ENCODE measurements around the gene DOCK1.

The DOCK1 gene

DNA sequence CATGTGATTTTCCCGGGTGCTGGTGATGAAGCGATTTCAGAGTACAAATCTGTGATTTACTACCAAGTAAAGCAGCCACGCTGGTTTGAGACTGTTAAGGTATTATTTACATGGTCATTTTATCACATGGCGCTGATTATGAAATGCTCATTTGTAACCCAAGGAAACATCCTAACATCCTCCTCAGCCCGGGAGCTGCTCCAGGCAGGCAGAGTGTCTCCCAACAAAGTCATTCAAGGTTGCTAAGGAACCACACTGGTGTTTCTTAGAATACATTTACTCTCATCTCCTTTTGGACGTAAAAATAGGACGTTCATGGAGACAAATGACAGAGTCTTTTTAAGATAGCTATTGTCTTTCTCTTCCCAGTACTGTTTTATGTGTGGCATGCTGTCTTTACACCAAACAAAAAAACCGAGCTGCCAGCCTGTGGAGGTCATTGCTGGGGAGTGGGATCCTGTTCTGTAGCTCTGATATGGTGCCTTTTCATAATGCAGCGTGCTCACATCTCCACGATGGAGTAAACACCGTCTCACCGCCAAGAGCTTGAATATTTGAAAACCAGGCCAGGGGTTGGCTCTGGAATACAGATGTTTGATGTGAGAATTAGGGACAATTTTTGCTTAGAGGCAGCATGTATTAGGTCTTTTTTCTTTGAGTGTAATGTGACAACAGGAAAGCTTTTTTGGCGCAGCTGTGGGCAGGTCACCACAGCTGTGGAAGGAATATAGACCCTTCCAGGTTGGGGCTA, 119.6 kb downstream of the DOCK1 start:
- peak in 2 of 10 donors; percentile 22 to 75 for DNase-seq
- intact Hi-C loops (cut with DNase I), result no loop called here

DNA sequence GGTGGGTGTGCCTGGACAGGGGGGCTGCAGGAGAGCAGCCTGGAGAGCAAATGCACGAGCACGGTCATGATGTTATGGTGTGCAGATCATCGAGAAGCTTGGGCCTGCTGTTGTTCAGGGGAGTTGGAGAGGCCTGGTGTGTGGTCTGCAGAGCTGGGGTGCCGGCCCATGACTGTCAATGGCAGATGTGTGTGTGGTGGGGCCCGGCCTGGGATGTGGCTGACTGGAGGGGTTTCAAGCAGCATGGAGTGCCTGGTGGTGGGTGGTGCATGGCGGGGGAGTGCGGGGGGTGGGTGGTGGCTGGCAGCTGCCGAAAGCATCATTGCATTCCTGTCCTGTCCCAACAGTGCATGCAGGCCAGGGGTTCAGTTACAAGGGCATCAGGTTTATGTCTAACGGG, 122.6 kb downstream of the DOCK1 start:
- intact Hi-C loops (cut with DNase I), result no loop called here
- DNase-seq, result peak in 2 of 10 donors; percentile 49 to 69

DNA sequence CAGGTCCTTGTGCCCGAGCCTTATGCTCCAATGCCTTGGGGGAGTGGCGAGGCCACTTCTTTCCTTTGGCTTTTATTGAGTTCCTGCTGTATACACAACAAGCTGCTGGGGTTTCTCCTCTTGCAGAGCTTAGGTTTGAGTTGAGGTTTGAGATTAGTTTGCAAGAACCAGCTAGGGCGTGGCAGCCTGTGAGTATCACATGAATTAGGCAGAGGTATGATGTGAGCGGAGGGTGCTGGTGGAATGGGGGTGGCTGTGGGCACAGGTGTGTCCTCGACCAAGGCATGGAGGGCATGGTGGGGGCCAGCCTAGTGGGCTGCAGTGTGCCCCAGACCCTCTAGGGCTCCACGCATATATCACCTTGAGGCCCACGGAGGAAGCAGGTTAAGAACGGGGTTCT, 123.3 kb downstream of the DOCK1 start:
- peak in 1 of 10 donors; percentile 30 for DNase-seq
- intact Hi-C loops (cut with DNase I), result no loop called here

DNA sequence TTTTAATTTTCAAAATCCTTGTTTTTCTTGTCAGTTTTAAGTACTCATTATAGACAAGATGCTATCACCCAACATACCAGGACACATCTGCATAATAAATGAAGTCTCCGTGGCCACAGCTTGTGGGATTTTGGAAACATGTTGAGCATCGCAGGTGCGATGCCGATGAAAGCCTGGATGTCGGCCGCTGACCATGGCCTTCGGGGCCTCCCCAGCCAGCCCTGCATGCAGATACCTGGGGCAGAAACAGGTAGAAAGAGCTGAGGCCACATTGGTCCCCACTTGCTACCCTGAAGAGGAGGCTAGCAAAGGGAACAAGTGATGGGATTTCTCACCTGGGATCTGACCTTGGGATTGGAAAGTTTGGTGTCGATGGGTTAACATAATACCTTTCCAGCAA, 123.8 kb downstream of the DOCK1 start:
- DNase-seq, result peak in 2 of 10 donors; percentile 65 to 70
- intact Hi-C loops (cut with DNase I), result no loop called here

DNA sequence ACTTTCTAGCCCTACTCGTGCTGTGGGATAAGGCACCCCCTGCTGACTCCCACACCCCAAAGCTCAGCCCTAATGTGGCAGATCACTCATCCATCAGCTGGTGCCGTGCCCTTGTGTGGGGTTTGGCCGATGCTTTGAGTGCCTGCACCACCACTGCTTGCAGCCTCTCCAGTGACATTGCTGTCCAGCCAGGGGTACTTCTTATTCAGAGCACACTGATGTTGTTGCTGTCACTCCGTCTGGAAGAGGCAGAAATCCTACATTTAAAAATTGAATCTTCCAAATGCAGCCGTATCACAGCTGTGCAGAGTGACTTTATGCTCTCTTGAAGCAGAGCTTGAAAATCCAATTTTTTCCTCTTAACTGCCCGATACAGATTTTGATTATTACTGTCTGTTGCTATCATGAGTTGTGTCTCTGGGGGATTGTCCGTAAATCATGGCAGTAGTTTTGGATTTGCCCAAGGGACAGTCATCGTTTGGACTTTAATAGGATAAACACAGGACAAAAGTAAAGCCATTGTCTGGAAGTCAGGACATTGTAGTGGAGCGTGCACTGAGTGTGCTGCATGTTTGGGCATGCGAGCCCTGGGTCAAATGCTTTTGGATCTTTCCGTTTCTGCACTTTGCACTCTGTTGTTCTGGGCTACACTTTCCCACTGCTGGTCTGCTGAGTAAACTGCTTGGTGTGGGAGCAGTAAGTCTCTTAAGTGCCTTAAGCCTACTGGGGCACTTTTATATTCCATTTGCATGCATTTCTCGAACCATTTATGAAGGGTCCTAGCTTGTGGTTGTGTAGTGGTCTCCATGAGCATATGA, 128.2 kb downstream of the DOCK1 start:
- intact Hi-C loops (cut with DNase I), result no loop called here
- peak in 2 of 10 donors; percentile 34 to 41 for DNase-seq

DNA sequence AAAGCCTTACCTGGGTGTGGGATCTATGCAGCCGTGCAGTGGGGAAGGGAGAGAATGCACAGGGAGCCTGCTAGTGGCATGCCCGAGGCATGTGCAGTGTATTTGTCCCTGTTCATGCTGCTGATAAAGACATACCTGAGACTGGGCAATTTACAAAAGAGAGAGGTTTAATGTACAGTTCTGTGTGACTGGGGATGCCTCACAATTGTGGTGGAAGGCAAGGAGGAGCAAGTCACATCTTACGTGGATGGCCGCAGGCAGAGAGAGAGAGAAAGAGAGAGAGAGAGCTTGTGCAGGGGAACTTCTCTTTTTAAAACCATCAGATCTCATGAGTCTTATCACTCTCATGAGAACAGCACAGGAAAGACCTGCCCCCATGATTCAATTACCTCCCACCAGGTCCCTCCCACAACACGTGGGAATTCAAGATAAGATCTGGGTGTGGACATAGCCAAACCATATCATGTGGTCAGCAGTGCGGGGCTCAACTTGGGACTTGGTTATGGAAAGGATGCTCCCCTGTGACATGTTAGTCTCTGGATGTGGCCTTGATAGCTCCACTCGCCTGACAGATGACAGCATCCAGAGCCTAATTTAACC, 128.9 kb downstream of the DOCK1 start:
- DNase-seq, result no peak
- intact Hi-C loops (cut with DNase I), result no loop called here

DNA sequence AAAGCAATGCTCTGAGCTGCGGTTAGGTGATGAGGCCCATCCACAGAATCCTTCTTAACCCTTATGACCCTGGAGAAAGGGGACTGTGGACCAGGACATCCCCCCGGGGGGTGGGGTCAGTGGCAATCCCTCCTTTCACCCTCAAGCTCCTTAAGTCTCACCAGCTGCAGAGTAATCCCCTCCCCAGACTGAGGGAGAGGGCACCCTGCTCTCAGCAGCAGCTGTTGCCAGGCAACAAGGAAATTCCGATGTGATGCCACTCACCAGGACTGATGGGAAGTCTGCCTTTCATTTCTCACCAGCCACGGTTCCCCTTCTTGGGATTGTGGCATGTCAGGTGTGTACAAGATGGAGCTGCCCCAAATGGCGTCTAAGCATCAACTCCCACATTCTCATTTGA, 129.6 kb downstream of the DOCK1 start:
- intact Hi-C loops (cut with DNase I), result no loop called here
- DNase-seq, result no peak

DNA sequence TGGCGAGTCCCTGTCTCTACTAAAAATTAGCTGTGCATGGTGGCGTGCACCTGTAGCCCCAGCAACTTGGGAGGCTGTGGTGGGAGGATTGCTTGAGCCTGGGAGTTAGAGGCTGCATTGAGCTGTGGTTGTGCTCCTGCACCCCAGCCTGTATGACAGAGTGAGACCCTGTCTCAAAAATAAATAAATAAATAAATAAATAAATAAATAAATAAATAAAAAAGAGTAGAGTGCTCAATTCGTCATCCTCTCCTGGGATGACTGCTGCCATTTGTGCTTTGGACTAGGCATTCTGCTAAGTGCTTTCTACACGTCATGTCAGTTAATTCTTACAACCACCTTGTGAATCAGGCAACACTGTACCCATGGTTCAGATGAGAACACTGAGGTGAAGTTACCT, 130.6 kb downstream of the DOCK1 start:
- intact Hi-C loops (cut with DNase I), result no loop called here

DNA sequence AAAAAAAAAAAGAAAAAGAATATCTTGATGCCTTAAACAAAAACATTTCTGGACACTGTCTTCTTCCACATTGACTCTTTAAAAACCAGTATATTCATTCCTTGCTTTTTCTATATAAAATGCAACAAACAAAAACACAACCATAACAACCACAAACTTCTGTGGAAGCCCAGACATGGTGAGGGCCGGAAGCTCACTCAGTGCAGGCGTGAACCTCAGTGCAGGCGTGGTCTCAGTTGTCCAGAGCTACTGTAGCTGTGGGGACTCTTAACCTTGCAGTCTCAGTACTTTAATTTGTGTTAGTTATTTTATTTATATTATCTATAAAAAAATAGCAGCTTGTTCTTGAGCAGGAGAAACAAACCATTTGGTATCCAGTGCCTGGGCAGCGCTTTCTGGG, 131.8 kb downstream of the DOCK1 start:
- intact Hi-C loops (cut with DNase I), result no loop called here
- no peak for DNase-seq

More for the DNA sequence above, 130.6 kb downstream of the DOCK1 start:
- no peak for DNase-seq

DNA sequence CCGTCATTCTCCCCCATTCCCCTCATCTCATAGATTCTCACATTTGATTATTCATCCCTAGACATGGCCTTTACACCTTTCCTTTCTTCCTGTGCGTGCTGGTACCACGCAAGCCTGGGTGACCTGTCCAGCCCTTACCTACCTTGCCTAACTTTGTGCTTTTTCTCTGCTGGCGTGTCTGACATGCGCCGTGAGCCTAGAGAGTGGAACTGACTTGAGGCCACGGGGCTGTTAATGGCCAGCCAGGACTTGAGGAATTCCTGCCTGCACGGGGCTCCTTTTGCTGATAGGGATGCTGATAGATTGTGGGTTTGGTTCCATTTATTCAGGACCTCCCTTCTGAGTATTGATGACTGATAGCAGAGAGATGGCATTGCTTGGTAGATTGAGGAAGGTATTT, 134.2 kb downstream of the DOCK1 start:
- no peak for DNase-seq
- intact Hi-C loops (cut with DNase I), result no loop called here

DNA sequence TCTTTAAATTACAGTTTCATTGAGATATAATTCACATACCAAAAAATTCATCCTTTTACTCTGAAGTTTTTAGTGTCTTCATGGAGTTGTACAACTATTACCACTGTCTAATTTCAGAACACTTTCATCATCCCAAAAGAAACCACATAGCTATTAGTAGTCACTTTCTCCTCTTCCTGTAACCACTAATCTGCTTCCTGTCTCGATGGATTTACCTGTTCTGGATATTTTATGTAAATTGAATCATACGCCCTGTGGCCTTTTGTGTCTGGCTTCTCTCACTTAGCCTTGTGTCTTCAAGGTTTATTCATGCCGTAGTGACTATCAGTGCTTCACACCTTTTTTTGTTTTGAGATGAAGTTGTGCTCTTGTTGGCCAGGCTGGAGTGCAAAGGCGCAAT, 135.5 kb downstream of the DOCK1 start:
- no peak for DNase-seq
- intact Hi-C loops (cut with DNase I), result no loop called here

DNA sequence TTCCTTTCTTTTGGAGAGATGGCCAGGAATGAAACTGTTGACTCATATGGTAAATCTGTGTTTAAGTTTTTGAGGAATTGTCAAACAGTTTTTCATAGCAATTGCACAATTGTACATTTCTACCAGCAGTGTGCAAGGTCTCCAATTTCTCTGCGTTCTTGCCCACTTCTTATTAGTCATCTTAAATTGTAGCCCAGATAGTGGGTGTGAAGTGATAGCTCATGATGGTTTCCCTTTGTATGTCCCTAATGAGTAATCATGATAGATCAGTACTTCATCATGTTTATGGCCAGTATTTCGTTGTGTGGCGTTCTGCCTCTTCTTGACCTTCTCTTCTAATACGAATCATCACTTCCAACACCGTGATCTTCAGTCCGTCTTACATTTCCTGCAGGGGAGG, 136.3 kb downstream of the DOCK1 start:
- no peak for DNase-seq
- intact Hi-C loops (cut with DNase I), result no loop called here

DNA sequence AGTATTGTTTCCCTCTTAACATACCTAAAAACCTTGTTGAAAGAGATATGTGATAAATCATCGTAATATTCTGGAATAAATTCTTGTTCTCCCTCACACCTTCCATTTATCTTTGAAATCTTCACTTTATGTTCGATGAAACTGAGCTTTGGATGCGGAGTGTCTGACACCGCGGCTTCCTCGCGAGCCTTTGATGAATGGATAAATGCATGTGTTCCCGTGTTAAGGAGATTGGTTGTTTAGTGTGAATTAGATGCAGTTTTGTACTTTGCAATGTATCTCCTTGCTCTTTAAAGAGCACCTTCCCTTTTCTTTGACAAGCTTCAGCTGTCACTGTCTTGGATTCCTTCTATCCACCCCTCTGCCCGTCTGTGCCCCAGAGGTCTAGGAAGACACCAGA, 138.1 kb downstream of the DOCK1 start:
- intact Hi-C loops (cut with DNase I), result no loop called here
- DNase-seq, result no peak

DNA sequence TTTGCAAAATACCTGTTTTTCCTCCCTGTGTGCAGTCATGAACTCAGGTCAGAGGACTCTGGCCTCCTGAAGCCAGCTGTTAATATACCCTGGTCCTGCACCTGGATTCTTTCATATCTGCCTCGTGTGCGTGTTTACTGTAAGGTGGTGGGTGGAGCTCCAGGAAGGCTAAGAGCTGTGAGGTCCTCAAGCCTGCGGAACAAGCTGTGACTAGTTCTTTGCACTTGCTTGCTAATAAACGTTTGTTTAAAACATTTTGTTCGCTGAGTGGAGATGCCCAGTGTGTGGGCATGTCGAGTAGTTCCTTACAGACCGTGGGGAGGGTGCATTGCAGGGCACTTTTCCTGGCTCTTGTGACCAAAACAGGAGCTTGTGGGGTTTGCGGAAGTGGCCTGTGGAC, 139.0 kb downstream of the DOCK1 start:
- intact Hi-C loops (cut with DNase I), result no loop called here
- DNase-seq, result no peak

DNA sequence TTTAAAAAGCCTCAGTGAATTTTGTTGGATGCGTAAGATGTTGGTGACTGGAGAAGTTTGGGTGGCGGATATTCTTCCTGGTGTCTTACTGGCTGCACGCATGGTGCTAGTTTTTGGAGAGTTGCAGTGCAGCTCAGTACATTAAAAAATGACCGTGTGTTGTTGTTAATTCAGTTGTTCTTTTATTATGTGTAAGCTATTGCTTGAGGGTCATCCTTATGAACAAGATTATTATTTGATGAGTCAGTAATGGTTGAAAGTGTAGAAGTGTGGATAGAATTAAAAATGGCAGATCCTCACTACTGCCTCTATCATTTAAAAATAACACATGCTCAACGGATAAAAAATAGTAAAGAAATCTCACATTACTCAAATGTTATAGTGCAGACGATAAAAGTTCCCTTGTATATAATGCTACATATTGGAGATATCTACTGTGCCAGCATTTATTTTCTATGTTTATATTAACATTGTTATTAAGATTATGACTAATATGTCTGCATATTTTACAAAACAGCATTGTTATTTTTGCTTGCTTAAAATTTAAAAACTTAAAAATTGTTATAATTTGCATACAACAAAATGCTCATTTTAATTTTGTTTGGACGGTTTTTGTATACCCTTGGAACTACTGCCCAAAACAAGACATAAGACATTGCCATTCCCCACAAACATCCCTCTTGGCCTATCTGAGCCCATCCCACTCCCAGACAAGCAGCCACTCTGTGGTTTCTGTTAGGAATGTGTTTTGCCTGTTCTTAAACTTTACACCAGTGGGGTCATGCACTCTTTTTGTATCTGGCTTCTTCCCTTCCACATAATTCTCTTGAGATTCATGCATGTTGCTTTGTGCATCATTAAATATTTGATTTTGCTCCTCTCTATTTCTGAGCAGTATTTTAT, 142.0 kb downstream of the DOCK1 start:
- intact Hi-C loops (cut with DNase I), result no loop called here
- no peak for DNase-seq

DNA sequence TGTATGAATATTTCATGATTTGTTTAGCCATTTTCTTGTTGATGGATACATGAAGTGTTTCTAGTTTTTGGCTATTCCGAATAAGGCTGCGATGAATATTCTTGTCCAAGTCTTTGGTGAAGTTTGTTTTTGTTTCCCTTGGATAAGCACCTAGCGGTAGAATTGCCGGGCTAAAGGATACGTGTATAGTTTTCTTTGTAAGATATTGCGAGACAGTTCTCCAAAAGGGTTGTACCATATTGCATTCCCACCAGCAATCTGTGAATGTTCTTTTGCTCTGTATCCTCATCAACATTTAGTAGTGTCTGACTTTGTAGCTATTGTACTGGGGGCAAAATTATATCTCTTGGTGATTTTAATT, 142.6 kb downstream of the DOCK1 start:
- DNase-seq, result no peak
- intact Hi-C loops (cut with DNase I), result no loop called here

DNA sequence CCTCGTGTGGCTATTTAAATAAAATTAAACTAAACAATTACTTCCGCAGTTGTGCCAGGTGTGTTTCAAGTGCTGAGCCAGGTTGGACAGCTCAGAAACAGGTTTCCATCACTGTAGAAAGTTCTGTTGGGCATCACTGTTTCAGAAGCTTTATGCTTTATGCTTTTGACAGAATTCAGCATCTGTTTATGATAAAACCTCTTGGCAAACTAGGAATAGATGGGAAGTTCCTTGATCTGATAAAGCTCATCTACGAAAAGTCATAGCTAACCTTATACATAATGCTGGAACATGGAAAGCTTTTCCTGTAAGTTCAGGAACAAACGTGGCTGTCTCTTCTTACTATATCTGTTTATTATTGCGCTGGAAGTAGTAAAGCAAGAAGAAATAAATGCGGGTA, 143.4 kb downstream of the DOCK1 start:
- no peak for DNase-seq
- intact Hi-C loops (cut with DNase I), result no loop called here

DNA sequence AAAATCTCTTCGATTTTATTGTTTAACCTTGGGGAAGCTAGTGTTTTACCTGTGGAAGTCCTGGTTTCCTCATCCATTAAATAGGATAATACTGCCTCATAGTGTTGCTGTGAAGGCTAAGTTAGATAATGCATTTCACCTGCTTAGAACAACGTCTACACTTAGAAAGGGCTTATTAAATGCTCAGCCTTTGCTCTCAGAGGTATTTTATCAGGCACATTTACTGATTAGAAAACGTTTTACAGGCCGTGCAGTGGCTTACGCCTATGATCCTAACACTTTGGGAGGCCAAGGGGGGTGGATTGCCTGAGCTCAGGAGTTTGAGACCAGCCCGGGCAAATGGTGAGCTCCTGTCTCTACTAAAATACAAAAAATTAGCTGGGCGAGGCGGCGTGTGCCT, 146.8 kb downstream of the DOCK1 start:
- intact Hi-C loops (cut with DNase I), result no loop called here
- no peak for DNase-seq

DNA sequence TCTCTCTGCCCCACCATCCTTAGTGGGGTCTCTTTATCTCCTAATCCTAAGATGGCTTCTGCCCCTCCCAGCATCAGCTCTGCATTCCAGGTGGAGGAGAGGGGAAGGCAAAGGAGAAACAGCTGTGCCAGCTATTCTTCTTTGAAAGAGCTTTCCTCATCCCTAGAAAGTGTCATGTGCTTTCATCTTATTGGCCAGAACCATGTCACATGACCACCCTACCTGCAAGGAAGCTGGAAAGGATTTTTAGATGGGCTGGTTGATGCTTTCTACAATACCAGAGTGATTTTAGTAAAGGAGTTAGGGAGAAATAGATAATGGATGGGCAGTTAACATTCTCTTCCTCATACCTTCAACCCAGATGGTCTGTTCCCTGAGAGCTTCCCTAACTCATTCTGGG, 150.0 kb downstream of the DOCK1 start:
- no peak for DNase-seq
- intact Hi-C loops (cut with DNase I), result no loop called here

DNA sequence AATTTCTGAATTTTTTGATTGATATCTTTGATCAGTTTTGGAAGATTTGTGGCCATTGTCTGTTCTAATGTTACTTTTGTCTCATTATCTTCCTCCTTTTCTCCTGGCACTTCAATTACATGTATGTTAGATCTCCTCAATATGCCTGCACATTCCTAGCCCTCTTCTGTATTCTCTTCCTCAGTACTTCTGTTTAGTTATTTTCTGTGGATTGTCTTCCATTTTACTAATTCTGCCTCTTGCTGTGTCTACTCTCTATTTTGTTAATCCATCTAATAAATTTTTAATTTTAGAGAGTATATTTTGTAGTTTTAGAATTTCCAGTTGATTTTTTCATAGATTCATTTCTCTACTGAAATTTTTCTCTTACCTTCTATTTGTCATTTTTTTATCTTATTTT, 154.1 kb downstream of the DOCK1 start:
- intact Hi-C loops (cut with DNase I), result no loop called here

DNA sequence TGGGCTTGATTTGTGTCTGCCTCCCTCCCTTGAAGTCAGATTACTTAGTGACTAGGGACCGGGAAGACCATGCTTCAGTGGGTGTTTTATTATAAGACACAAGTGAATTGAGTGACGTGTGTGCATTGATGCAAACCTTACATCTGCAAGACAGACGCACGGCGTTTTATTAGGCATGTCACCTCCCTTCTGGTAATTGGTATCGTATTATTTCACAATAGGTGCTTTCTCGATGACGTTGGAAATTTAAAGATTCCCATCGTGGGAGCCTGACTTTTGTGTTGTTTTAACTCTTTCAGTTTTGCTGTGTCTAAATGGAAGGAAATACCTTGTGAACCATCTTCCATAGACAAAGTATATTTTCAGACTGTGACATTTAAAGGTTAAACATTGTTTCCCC, 158.5 kb downstream of the DOCK1 start:
- intact Hi-C loops (cut with DNase I), result no loop called here
- no peak for DNase-seq

More for the DNA sequence above, 154.1 kb downstream of the DOCK1 start:
- DNase-seq, result no peak

All from posterior cingulate gyrus (tissue), 11 donors.